NCI-H82 treated with DMSO at 0.1 percent for 48 hours (cell line): ENCODE data around the gene PELO.

Source experiments
- DNase-seq: peaks from one replicate; lab custom pipeline; 2025; ENCODE audit not compliant: unreplicated experiment; lab: John Stamatoyannopoulos, UW

PELO gene

DNA sequence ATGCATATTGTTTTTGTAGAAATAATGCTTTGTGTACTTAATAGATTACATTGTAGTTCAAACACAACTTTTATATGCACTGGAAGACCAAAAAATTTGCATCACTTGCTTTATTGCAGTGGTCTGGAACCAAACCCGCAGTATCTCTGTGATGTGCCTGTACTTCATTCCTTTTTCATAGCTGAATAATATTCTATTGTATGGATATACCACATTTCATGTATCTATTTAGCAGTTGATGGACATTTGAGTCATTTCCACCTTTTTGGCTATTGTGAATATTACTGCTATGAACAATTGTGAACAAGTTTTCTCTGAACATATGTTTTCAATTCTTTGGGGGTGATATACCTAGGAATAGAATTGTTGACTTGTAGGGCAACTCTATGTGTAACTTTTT is 40.1 kb downstream of the PELO start:
- DNase-seq = no peak

DNA sequence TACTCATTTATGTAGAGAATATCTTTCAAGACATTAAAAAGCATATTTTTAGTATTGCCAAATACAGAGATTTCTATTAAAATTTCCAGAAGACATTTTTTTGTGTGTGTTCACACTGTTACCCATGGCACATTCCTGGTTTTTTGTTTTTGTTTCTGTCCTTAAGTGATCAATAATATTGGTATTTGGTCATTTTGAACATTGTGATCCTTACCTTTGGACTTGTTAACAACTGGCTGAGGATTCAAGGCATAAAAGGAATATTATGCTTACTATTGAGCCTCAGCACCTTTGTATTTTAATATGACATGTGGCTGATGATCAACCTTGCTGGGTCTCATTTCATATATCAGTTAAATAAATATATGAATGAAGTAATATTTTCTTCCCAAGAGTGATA is 41.9 kb downstream of the PELO start:
- no peak for DNase-seq

DNA sequence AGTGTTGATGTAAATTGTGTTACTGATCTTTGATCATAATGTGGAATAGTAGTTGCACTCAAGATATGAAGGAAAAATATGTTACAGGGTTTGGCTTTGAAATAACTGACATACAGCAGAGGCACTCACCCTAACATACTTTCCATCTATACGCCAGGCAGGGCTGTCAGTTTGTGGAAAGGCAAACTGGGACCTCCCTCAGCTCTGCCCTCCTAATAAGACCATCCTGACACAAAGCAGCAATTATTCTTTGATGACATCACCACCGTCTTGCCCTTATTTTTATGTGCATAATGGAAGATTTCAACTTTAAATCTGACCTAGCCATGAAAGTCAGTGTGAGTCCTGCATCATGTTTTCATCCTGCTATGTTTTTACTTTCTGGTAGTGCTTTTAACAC is 42.9 kb downstream of the PELO start:
- no peak for DNase-seq

GRCh38 chr5:52831786-52832511 is 44.2 kb downstream of the PELO start:
- DNase-seq = no peak

GRCh38 chr5:52834320-52834719 is 46.6 kb downstream of the PELO start:
- DNase-seq = no peak

- no peak for DNase-seq
Measured at GRCh38 chr5:52837068-52837467, 49.4 kb downstream of the PELO start.
